MM.1S (cell line): ENCODE data around the gene PPP1R12B.

Experiments
- DNase-seq: peaks from one replicate; pipeline ENCODE4 v3.0.0-alpha.2; 2015
- H2AFZ ChIP-seq: fragments of 300-600 bp; sonication (generic); 2 replicates; pipeline ENCODE4 v1.6.0; 2016; ENCODE audit warnings: antibody characterized with exemption, low read length
- H3F3A ChIP-seq: fragments of 300-600 bp; sonication (generic); 2 replicates; pipeline ENCODE4 v1.6.1; 2016; ENCODE audit warnings: mild to moderate bottlenecking, antibody characterized with exemption, low read length, moderate library complexity, mixed read lengths; ENCODE audit not compliant: insufficient read depth
- H3K27ac ChIP-seq: fragments of 300-600 bp; sonication (generic); 2 replicates; pipeline ENCODE4 v1.5.1; 2016; ENCODE audit warnings: mild to moderate bottlenecking, low read length
- H3K27me3 ChIP-seq: fragments of 300-600 bp; sonication (generic); replicated peaks from 2 replicates; pipeline ENCODE4 v1.6.0; 2016; ENCODE audit warnings: low read length; ENCODE audit not compliant: insufficient read depth
- H3K36me3 ChIP-seq: fragments of 300-600 bp; sonication (generic); replicated peaks from 2 replicates; pipeline ENCODE4 v1.6.1; 2016; ENCODE audit warnings: mild to moderate bottlenecking, low read length, mixed read lengths; ENCODE audit not compliant: insufficient read depth
- H3K4me1 ChIP-seq: fragments of 300-600 bp; sonication (generic); 2 replicates; pipeline ENCODE4 v1.6.1; 2016; ENCODE audit warnings: low read length, mixed read lengths
- H3K4me2 ChIP-seq: fragments of 300-600 bp; sonication (generic); 2 replicates; pipeline ENCODE4 v1.6.0; 2016; ENCODE audit warnings: low read depth, low read length
- H3K4me3 ChIP-seq: fragments of 300-600 bp; sonication (generic); 2 replicates; pipeline ENCODE4 v1.5.1; 2016; ENCODE audit warnings: low read length, mixed read lengths
- H3K79me2 ChIP-seq: fragments of 300-600 bp; sonication (generic); 2 replicates; pipeline ENCODE4 v1.6.1; 2016; ENCODE audit warnings: mixed run types, low read length, mixed read lengths
- H3K9ac ChIP-seq: fragments of 300-600 bp; sonication (generic); 2 replicates; pipeline ENCODE4 v1.6.1; 2016; ENCODE audit warnings: low read length, mixed read lengths
- H3K9me2 ChIP-seq: fragments of 300-600 bp; sonication (generic); replicated peaks from 2 replicates; pipeline ENCODE4 v1.6.1; 2016; ENCODE audit warnings: mild to moderate bottlenecking, low read length, mixed read lengths; ENCODE audit not compliant: insufficient read depth
- H3K9me3 ChIP-seq: fragments of 300-600 bp; sonication (generic); replicated peaks from 2 replicates; pipeline ENCODE4 v1.6.1; 2016; ENCODE audit warnings: mild to moderate bottlenecking, low read length, mixed read lengths; ENCODE audit not compliant: insufficient read depth
- H4K20me1 ChIP-seq: fragments of 300-600 bp; sonication (generic); 2 replicates; pipeline ENCODE4 v1.6.1; 2016; ENCODE audit warnings: mild to moderate bottlenecking, low read length, moderate library complexity, mixed read lengths; ENCODE audit not compliant: insufficient read depth
- CTCF ChIP-seq: fragments of 300-600 bp; sonication (generic); IDR thresholded peaks from 2 replicates; pipeline ENCODE4 v1.5.1; 2016; ENCODE audit warnings: antibody characterized with exemption, low read length, mixed read lengths
- EZH2 ChIP-seq: fragments of 300-600 bp; sonication (generic); optimal IDR thresholded peaks from 2 replicates; pipeline ENCODE3; 2017; ENCODE audit warnings: low read depth, mild to moderate bottlenecking, antibody characterized with exemption, low read length, mixed read lengths
- EZH2phosphoT487 ChIP-seq: fragments of 300-600 bp; sonication (generic); IDR thresholded peaks from 2 replicates; pipeline ENCODE4 v1.6.1; 2018; ENCODE audit warnings: antibody characterized with exemption, low read length

Gene PPP1R12B

GRCh38 chr1:202596638-202597037 is 248.1 kb downstream of the PPP1R12B start:
- Histone ChIP-seq H3K9me3 (no peaks in the 10 kb centered on the region), H2AFZ (no peak overlapping the region), H4K20me1 (no peaks in the 10 kb centered on the region), H3K4me2 (no peak overlapping the region), H3K9ac (no peak overlapping the region), H3F3A (no peaks in the 10 kb centered on the region), H3K27ac (no peak overlapping the region), H3K36me3 (no peaks in the 10 kb centered on the region), H3K4me3 (no peak overlapping the region), H3K4me1 (no peaks in the 10 kb centered on the region), H3K79me2 (no peaks in the 10 kb centered on the region), H3K9me2 (no peaks in the 10 kb centered on the region), H3K27me3 (no peaks in the 10 kb centered on the region)
- TF ChIP-seq CTCF, result no peak
- TF ChIP-seq EZH2, result no peak
- no peak for TF ChIP-seq EZH2phosphoT487
- no peak for DNase-seq

DNA sequence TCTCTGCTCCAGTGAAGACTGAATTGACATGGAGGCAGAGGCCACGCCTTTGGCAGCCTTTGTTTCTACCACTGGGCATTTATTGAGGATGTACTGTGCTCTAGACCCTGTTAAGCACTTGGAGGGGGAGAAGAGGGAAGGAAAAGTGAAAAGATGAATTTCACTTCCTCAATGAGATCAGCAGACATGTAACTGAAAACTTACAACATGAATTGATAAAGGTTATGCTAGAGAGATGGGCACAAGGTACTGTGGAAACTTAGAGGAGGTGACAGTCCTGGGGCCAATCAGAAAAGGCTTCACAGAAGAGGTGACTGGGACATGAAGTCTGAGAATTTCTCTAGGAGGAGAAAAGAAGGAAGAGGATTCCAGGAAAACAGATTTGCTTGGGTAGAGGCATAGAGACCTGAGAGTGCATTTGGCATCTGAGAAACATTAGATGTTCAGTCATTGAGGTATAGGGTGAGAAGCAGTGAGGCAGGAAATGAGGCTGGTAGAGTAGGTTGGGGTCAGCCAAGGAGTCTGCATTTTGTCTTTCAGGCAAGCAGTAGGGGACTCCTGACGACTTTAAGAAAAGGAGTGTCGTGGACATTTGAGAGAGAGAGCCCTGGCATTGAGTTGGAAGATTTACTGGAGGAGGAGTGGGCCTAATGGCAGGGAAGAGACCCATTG is 248.7 kb downstream of the PPP1R12B start:
- H2AFZ ChIP-seq, result no peak overlapping the region
- TF ChIP-seq CTCF (no peak), EZH2phosphoT487 (no peak), EZH2 (no peak)

GRCh38 chr1:202599669-202600431 is 251.4 kb downstream of the PPP1R12B start:
- Histone ChIP-seq H3K36me3 (no peaks in the 10 kb centered on the region), H3K9me3 (no peaks in the 10 kb centered on the region), H4K20me1 (no peaks in the 10 kb centered on the region), H3K9me2 (no peaks in the 10 kb centered on the region), H3K27me3 (no peaks in the 10 kb centered on the region), H3K4me1 (no peaks in the 10 kb centered on the region), H2AFZ (no peak overlapping the region), H3K9ac (no peak overlapping the region), H3K4me3 (no peak overlapping the region), H3K79me2 (no peaks in the 10 kb centered on the region), H3F3A (no peaks in the 10 kb centered on the region), H3K4me2 (no peak overlapping the region), H3K27ac (no peak overlapping the region)
- DNase-seq, result peak; percentile 64
- TF ChIP-seq CTCF (peak; percentile 84), EZH2 (no peak), EZH2phosphoT487 (no peak)

More for the DNA sequence above, 248.7 kb downstream of the PPP1R12B start:
- H3K27me3 ChIP-seq, result no peaks in the 10 kb centered on the region
- H3F3A ChIP-seq, result no peaks in the 10 kb centered on the region
- no peak overlapping the region for H3K27ac ChIP-seq
- H3K79me2 ChIP-seq, result no peaks in the 10 kb centered on the region
- H3K4me2 ChIP-seq, result no peak overlapping the region
- no peaks in the 10 kb centered on the region for H3K9me2 ChIP-seq
- DNase-seq, result no peak
- H3K9me3 ChIP-seq, result no peaks in the 10 kb centered on the region
- H3K4me3 ChIP-seq, result no peak overlapping the region
- no peaks in the 10 kb centered on the region for H3K36me3 ChIP-seq
- H4K20me1 ChIP-seq, result no peaks in the 10 kb centered on the region
- H3K9ac ChIP-seq, result no peak overlapping the region
- no peaks in the 10 kb centered on the region for H3K4me1 ChIP-seq
